GM18511 (cell line): ENCODE measurements around the gene LRRK1.

Experiments
- ATAC-seq: cut with Tn5 transposase; IDR thresholded peaks from one replicate; pipeline ENCODE4 v1.9.1; 2021; ENCODE audit warnings: mild to moderate bottlenecking, moderate library complexity; ENCODE audit not compliant: unreplicated experiment

Gene LRRK1

DNA sequence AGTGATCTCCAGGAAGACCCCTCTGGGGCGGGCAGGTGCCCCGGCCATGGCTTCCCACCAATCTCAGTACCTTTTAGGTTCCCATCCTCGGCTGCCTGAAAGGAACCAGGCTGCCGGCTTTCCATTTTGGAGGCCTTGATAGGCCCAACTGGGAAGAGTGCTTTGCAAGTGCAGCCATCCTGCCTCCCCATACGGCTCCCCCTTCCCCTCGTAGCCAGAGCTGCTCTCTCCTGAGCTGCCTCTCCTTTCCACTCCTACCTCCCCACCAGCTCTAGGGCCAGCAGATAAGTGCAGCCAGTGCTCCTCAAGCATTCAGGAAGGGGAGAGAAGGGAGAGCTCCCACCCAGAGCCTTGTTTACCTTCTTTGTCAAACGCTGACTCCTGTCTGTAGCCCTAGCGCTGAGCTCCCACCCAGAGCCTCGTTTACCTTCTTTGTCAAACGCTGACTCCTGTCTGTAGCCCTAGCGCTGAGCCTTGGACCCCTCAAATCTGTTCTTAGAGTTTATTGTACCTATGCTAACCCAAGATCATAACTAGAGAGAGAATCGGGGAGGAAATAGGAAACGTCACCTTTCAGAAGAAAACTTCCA is 133.0 kb downstream of the LRRK1 start:
- no peak for ATAC-seq

DNA sequence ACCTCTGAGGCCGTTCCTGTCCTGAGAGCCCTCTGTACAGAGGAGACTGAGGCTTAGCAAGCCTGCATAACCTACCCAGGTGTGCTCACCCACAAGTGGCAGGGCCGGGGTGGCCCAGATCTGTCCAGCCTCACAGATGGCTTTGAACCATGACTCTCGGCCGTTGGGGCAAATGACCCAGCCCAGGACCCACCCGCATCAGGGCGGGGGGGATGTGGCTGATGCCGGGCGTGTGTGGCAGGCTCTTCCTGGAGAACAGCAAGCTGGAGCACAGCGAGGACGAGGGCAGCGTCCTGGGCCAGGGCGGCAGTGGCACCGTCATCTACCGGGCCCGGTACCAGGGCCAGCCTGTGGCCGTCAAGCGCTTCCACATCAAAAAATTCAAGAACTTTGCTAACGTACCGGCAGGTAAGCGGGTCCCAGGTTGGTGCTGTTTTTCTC is 133.5 kb downstream of the LRRK1 start:
- ATAC-seq, result no peak

DNA sequence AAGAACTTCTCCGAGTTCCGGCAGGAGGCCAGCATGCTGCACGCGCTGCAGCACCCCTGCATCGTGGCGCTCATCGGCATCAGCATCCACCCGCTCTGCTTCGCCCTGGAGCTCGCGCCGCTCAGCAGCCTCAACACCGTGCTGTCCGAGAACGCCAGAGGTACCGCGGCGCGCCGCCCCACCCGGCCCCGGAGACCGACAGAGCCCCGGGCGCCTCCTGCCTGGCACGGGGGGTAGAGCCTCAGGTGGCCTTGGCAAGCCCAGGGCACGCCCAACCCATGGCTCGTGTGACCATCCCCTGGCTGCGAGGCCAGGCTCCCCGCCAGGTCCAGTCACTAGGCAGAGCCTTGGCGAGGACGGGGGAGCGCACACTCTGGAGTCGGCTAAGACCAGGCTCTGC is 134.1 kb downstream of the LRRK1 start:
- no peak for ATAC-seq

DNA sequence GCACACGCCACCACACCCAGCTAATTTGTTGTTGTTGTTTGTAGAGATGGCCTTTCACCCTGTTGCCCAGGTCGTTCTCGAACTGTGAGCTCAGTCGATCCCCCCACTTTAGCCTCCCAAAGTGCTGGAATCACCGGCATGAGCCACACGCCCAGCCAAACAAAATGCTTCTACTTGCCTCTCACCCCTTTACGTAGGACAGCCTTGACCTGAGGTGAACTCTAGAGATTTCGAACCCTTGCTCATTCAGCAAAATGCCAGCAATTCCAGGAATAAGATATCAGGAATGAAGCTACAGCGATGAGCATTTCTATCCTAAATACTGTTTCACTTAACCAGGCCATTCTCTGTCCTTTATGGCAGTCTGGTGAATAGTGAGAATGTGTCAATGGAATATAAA is 135.0 kb downstream of the LRRK1 start:
- ATAC-seq, result no peak

DNA sequence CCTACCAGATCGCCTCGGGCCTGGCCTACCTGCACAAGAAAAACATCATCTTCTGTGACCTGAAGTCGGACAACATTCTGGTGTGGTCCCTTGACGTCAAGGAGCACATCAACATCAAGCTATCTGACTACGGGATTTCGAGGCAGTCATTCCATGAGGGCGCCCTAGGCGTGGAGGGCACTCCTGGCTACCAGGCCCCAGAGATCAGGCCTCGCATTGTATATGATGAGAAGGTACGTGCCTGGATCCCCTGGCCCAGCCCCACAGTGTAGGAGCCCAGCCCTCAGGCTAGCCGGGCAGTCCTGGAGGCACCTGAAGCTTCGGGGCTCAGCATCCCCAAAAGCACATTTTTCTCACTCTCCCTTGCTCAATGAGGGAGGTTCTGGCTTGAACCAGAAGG is 135.8 kb downstream of the LRRK1 start:
- no peak for ATAC-seq

DNA sequence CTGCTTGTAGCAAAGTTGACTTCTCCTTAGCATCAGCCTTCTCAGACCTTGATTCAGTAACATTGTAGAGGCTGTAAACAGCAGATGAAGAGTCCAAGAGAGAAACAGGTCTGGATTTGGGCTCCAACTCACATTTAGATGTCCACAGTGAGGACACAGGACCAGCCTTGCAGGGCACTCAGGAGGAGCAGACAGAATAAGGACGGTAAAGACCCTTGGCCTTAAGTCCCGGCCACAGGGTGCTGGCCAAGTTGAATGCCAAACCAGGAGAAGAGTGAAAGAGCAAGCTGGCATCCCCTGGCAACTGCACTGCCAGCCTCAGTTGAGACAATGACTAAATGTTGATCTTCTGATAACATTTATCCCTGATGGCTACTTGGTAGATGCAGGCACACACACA is 136.3 kb downstream of the LRRK1 start:
- no peak for ATAC-seq

DNA sequence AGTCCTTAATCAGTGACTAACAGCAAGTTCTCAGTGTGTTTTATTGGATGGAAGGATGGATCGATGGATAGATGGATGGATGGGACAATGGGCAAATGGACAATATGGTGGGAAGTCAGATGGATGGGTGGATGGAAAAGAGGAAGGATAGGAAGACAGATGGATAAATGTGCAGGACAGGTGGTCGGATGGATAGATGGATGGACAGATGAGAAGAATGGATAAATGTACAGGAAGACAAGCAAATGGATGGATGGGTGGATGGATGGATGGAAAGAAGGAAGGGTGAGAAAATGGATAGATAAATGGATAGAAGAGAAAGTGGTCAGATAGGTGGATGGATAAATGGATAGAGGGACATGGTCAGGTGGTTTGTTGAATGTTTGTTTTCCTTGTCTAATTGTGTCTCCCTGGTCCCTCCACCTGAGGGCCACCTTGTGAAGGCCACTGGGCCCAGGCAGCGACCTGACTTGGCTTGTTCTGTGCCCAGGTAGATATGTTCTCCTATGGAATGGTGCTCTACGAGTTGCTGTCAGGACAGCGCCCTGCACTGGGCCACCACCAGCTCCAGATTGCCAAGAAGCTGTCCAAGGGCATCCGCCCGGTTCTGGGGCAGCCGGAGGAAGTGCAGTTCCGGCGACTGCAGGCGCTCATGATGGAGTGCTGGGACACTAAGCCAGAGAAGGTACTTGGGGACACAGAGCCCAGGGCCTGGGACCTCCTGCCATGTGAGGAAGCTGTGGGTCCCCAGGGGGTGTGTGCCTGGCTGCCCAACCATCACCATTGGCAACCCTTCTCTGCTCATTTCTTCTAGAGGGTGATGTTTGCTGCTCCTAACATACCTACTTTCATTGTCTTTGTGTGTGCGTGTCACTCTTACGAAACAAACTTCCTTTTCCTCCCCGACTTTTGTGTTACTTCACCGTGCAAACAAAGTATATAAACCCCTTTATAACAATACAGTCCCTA is 137.5 kb downstream of the LRRK1 start:
- no peak for ATAC-seq

DNA sequence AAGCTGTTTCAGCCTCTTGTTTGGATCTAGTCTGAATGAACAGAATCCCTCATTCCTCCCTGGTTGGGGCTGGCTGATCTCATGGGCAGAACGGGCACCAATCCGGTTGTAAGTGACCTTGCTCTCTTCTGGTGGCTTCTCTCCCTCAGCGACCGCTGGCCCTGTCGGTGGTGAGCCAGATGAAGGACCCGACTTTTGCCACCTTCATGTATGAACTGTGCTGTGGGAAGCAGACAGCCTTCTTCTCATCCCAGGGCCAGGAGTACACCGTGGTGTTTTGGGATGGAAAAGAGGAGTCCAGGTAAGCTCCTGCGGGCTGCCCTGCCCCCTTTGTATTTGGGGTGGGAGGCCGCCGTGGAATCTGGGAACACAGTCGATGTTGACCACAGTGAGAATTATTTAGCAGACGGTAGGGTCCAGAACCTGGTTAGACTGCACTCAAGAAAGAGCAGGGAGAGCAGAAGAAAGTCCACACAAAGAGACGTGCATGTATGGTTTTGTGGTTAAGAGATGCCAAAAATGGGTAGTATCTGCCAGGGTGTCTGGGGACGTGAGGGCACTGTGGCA is 138.8 kb downstream of the LRRK1 start:
- ATAC-seq, result no peak

DNA sequence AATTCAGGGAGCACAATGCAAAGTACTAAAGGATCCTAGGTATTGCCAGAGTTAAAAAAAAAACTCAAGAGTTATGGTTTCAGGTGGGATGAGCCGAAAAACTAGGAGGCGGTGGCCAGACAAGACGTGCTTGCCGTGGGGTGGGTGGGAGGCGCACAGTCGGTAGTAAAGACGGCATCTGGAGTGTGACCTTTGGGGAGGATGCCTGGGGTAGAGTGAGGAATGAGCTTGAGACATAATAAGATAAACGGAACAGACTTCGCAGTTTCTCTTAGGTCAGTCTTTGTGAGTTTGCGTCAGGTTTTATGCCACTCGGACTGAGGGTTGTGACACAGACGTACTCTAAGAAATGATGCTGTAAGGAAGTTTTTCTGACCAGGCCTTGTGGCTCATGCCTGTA is 139.6 kb downstream of the LRRK1 start:
- no peak for ATAC-seq

DNA sequence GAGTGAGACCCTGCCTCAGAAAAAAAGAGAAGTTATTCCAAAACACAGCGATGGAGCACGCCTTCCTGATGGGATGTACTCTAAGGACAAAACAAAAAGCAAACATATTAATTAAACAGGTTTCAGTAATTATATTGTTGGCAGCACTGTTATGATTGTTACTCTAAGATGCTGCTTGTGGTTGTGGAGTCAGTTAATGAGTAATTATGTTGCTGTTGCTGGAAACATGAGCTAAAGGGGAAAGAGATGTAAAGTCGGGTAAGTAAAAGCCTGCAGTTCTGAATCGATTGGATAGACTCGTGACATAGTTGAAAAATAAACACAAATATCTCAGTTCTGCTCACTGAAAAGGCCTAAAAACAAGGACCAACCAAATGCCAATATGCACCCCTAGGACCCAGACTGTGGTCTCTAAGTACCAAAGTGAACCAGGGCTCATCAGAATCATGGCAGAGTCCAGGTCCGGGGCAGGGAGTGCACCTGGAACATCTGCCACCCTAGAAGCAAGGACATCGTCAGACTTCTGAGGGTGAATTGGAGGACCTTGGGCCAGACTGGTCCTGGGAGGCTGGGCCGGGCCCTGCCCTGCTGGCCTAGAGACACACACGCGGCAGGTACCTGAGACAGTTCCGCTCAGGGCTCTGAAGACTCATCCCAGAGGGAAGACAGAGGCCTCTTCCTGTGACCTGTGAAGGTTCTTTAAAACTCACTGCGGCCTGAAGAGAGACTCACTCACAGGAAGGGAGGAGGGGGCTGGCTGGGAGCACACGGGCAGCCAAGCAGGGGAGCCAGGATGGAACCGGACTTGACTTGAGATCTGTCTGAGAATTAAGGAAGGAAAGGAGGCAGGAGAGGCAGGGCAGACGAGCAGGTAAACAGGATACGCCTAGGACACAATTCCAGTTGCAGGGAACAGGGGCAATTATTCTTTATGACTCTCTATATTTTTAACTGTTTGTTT is 140.5 kb downstream of the LRRK1 start:
- no peak for ATAC-seq

DNA sequence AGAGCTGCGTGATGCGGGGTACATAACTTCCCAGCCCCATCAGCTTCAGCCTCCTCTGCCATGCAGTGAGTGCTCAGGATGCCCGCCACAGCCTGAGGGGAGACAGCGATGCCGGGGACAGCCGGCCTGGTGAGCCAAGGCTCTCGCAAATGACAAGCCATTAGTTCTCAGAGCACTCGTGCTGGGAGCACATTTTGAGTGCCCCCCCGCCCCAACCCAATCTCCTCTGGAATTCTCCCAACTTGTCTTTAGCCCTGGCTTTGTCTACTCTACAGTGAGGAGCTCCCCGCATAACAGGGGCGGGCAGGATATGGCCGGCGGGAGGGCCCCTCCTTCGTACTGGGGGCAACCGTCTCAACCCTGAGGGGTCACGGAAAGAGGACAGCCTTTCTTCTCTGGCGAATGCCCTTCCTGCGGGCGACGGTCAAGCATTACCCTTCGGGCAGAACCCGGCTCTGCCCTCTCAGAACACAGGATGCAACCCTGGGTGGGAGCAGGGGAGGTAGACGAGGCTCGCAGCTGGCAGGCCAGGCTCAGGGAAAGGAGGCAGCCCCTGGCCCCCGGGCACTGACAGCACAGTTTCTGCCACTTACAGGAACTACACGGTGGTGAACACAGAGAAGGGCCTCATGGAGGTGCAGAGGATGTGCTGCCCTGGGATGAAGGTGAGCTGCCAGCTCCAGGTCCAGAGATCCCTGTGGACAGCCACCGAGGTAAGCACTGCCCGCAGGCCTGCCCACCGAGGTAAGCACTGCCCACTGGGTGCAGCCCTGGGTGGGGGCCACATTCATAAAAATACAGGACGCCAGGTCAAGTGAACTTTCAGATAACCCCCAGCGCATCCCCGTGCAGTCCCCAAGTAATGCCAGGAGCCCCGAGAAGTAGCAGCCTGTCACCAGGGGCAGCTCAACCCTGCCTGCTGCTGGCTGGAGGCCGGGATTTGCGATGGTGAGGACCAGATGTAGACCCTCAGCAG is 141.7 kb downstream of the LRRK1 start:
- ATAC-seq, result no peak

DNA sequence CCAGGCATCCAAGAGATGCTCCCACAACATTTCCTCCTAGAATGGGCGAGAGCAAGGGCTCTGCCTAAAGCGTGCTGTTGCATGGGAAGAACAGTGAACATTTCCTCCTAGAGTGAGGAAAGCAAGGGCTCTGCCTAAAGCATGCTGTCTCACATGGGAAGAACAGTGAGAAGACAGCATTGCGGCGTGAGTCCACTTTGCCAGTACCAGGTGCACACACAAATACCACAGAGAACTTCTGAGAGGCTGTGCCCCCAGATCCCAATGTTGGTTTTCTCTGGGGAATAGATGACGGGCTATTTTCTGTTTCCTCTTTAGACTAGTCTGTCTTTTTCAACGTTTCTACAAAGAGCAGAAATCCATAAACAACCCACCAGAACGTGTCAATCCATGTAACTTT is 142.9 kb downstream of the LRRK1 start:
- no peak for ATAC-seq

DNA sequence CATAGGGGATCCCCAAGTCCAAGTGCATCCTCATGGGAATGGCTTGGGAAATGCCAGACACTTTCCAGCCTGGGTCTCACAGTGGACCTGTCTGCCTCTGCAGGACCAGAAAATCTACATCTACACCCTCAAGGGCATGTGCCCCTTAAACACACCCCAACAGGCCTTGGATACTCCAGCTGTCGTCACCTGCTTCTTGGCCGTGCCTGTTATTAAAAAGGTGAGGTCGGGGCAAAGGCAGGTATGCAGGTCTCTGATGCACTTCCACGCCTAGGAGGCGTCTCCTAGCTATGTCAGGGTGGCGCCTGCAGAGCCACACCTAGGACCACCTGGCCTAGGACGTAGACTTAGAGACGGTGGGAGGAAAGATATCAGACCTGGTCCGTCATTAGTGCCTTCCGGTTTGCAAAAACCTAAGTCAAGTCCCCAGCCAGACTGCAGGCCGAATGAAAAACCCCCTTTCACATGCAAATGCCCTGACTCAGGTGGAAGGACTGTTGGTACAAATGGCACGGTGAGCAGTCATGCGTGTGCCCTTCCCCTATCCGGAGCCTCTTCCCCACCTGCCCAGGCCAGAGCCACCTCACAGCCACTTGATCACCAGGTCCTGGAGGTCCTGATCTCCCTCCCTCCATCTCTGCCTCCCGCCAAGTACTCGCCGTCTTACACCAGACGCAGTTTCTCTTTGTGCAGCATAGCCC is 143.5 kb downstream of the LRRK1 start:
- ATAC-seq, result peak; percentile 61

DNA sequence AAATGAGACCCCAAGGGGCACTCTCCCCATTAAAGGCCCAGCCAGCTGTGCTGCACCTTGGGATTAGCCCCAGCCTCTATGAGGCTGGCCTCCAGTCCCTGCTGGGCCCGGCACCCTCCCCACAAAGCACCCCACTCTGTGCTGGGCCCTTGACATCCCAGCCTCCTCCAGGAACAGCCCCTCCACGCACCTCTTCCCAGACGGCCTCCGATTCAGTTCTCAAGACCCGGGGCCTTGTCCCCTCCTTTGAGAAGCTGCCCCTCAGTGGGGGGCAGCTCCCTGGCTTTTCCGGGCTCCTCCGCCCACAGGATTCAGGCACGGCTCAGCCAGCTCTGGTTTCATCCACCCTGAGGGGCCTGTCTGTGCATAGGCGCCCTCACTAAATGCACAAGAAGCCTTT is 144.1 kb downstream of the LRRK1 start:
- ATAC-seq, result no peak

DNA sequence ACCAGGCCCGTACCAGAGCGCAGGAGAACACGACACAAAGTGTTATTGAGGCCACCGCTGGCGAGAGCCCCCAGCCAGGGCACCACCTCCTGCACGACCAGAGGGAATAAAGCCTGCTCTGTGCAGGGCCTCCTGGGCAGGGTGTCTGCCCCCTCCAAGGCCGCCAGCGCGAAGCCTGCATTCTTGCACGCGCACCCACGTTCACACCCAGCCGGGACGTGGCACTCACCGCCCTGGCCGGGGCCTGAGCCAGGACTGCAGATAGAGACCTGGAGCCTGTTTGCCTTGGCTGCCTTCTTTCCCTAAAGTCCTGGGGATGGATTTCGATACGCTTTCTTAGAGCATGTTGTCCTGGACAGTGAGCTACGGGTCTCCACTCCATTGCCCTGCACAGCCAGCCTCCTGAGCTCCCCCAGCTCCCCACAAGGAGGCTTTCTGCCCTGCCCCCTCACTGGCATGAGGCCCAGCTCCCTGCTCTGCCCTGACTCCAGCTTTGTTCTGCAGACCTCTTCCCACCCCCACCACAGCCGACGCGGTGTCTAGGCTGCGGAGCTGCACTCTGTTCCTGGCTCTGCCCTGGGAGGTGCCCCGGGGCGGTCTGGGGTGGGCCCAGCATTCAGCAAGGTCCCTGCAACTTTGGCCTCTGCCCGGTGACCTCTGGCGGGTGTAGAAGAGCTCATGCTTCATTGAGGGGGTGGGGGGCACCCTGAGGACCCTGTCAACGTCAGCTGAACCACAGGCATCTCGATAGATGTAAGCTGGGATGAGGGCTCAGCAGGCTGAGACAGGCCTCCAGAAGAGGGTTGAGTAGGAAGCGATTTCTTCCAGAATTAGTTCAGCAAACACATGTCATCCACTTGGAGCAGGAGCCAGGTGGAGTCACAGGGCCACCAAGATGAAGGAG is 145.0 kb downstream of the LRRK1 start:
- ATAC-seq, result no peak

DNA sequence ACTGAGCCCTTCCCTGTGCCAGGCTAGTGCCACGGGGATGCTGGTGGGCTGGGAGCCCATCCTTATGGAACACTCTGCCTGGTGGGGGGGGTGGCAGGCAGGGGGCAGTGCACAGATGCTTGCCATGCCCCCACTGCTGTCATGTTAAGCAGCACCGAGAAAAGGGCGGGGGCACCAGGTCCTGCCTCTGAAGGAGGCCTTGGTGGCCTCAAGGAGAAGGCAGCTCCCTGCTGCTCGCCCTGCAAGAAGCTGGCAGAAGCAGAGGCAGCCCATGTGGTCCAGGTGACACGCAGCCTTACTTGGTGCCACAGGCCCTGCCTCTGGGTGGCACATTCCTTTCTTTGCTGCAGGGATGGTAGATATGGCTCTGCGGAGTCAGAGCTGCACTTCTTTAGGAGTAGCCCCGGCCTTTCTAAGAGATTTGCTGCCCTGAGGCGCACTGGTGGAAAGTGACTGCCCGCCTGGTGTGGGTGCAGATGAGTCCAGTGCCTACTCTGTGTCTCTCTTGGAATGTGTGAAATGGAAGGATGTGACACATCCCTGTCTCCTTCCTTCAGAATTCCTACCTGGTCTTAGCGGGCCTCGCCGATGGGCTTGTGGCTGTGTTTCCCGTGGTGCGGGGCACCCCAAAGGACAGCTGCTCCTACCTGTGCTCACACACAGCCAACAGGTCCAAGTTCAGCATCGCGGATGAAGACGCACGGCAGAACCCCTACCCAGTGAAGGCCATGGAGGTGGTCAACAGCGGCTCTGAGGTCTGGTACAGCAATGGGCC is 145.8 kb downstream of the LRRK1 start:
- no peak for ATAC-seq

DNA sequence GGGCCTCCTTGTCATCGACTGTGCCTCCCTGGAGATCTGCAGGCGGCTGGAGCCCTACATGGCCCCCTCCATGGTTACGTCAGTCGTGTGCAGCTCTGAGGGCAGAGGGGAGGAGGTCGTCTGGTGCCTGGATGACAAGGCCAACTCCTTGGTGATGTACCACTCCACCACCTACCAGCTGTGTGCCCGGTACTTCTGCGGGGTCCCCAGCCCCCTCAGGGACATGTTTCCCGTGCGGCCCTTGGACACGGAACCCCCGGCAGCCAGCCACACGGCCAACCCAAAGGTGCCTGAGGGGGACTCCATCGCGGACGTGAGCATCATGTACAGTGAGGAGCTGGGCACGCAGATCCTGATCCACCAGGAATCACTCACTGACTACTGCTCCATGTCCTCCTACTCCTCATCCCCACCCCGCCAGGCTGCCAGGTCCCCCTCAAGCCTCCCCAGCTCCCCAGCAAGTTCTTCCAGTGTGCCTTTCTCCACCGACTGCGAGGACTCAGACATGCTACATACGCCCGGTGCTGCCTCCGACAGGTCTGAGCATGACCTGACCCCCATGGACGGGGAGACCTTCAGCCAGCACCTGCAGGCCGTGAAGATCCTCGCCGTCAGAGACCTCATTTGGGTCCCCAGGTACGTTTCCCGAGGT is 146.5 kb downstream of the LRRK1 start:
- no peak for ATAC-seq
